ENCODE data around the gene SMKR1. TPM values are rescaled to one million over a fixed set of nuclear protein-coding genes. Genes with fewer than 3 reads are reported as not detected.

The SMKR1 gene
- total RNA-seq, 1 donor from 2014 or later: 0.56 TPM

DNA sequence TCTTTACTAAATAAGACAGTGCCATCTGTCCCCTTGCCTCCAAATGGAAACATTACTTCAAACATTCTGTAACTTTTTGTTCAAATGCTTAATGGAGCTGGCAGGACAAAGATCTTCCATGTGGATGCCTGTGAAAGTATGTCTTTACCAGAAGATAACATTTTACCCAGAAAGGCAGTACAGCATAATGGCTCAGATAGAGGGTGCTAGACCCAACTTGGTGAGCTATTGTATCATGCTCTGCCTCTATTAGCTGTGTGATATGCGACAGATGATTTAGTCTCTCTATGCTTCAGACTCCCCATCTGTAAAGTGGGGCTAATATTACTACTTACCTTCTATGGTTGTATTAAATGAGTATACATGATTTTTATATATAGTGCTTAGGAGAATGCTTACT is 8.8 kb upstream of the SMKR1 start:
- no peak overlapping the region for H3K9ac ChIP-seq
- DNase-seq (ENCODE audit: low spot score): no peak
- H3K4me3 ChIP-seq: no peak overlapping the region
- no peak for TF ChIP-seq EZH2 (IDR thresholded peaks at IDR 0.05)
- TF ChIP-seq, protein P1, sequence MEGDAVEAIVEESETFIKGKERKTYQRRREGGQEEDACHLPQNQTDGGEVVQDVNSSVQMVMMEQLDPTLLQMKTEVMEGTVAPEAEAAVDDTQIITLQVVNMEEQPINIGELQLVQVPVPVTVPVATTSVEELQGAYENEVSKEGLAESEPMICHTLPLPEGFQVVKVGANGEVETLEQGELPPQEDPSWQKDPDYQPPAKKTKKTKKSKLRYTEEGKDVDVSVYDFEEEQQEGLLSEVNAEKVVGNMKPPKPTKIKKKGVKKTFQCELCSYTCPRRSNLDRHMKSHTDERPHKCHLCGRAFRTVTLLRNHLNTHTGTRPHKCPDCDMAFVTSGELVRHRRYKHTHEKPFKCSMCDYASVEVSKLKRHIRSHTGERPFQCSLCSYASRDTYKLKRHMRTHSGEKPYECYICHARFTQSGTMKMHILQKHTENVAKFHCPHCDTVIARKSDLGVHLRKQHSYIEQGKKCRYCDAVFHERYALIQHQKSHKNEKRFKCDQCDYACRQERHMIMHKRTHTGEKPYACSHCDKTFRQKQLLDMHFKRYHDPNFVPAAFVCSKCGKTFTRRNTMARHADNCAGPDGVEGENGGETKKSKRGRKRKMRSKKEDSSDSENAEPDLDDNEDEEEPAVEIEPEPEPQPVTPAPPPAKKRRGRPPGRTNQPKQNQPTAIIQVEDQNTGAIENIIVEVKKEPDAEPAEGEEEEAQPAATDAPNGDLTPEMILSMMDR (IDR thresholded peaks at IDR 0.05): peak; percentile 6
- Mint-ChIP-seq H3K9me3 (no peaks in the 10 kb centered on the region), H3K27me3 (ENCODE audit: insufficient read depth, low read depth) (peaks cover 2% of the 10 kb centered on the region), H3K36me3 (peaks cover 7% of the 10 kb centered on the region), H3K4me1 (no peaks in the 10 kb centered on the region), H3K4me3 (no peak overlapping the region), H3K27ac (no peak overlapping the region)
- H3F3A ChIP-seq (ENCODE audit: low read depth): no peaks in the 10 kb centered on the region
- H3K4me1 ChIP-seq: no peaks in the 10 kb centered on the region
- H2AFZ ChIP-seq (replicated peaks): no peak overlapping the region
- H3K79me2 ChIP-seq (ENCODE audit: low read depth): no peaks in the 10 kb centered on the region
- no peaks in the 10 kb centered on the region for H3K36me3 ChIP-seq
- no peaks in the 10 kb centered on the region for H3K27me3 ChIP-seq
- no peak overlapping the region for H3K27ac ChIP-seq
- no peaks in the 10 kb centered on the region for H3K9me3 ChIP-seq (ENCODE audit: low read depth)
- H3K4me2 ChIP-seq: no peak overlapping the region
- no peaks in the 10 kb centered on the region for H4K20me1 ChIP-seq (ENCODE audit: low read depth)

DNA sequence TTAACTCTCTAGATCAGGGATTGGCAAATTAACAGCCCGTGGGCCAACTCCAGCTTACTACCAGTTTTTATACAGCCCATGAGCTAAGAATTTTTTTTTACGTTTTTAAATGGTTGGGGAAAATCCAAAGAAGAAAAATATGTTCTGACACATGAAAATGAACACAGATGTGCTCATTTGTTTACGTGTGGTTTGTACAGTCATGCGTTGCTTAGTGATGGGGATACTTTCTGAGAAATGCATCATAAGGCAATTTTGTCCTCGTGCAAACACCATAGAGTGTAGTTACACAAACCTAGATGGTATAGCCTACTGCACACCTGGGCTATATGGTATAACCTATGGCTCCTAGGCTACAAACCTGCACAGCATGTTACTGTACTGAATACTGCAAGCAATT is 8.3 kb upstream of the SMKR1 start:
- H3K27ac ChIP-seq: no peak overlapping the region
- Mint-ChIP-seq H3K4me1 (no peaks in the 10 kb centered on the region), H3K27me3 (ENCODE audit: insufficient read depth, low read depth) (peaks cover 2% of the 10 kb centered on the region), H3K27ac (no peak overlapping the region), H3K4me3 (no peak overlapping the region), H3K9me3 (no peaks in the 10 kb centered on the region), H3K36me3 (peaks cover 3% of the 10 kb centered on the region)
- H3K9me3 ChIP-seq (ENCODE audit: low read depth): no peaks in the 10 kb centered on the region
- no peaks in the 10 kb centered on the region for H3K27me3 ChIP-seq
- H3K4me3 ChIP-seq: no peak overlapping the region
- no peak overlapping the region for H3K4me2 ChIP-seq
- H3K9ac ChIP-seq: no peak overlapping the region
- H2AFZ ChIP-seq (replicated peaks): no peak overlapping the region
- TF ChIP-seq, protein P1 (IDR thresholded peaks at IDR 0.05): no peak
- TF ChIP-seq EZH2phosphoT487 (IDR thresholded peaks at IDR 0.05) (no peak), EZH2 (IDR thresholded peaks at IDR 0.05) (no peak)
- no peaks in the 10 kb centered on the region for H3F3A ChIP-seq (ENCODE audit: low read depth)
- no peaks in the 10 kb centered on the region for H3K4me1 ChIP-seq
- H4K20me1 ChIP-seq (ENCODE audit: low read depth): no peaks in the 10 kb centered on the region
- H3K36me3 ChIP-seq: no peaks in the 10 kb centered on the region
- H3K79me2 ChIP-seq (ENCODE audit: low read depth): no peaks in the 10 kb centered on the region
- no peak for DNase-seq (ENCODE audit: low spot score)

DNA sequence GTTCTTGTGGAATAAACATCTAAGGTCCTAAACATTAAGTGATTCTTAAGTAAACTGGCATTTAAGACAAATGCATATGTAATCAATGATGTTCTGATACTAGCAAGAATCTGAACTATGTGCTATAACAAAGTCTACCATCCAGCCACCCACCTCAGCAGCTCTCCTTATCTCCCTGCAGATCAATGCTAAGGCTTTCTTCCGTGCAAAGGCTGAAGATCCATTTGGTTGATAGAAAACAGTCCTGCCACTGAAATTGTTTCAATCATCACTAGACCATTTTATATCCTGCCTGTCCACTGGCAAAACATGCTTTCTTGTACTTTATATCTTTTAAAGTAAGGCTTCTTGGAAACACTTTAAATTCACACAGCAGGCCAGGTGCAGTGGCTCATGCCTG is 6.3 kb upstream of the SMKR1 start:
- peaks cover 9% of the 10 kb centered on the region for H3K27me3 ChIP-seq
- H3K27ac ChIP-seq: no peak overlapping the region
- TF ChIP-seq, protein P1 (IDR thresholded peaks at IDR 0.05): no peak
- no peak for TF ChIP-seq EZH2phosphoT487 (IDR thresholded peaks at IDR 0.05)
- TF ChIP-seq EZH2 (IDR thresholded peaks at IDR 0.05): no peak
- H4K20me1 ChIP-seq (ENCODE audit: low read depth): no peaks in the 10 kb centered on the region
- Mint-ChIP-seq H3K27ac (no peak overlapping the region), H3K4me1 (peaks cover 2% of the 10 kb centered on the region), H3K36me3 (no peaks in the 10 kb centered on the region), H3K9me3 (no peaks in the 10 kb centered on the region), H3K4me3 (no peak overlapping the region), H3K27me3 (ENCODE audit: insufficient read depth, low read depth) (peaks cover 4% of the 10 kb centered on the region)
- no peaks in the 10 kb centered on the region for H3K36me3 ChIP-seq
- no peak overlapping the region for H2AFZ ChIP-seq (replicated peaks)
- H3K4me2 ChIP-seq: no peak overlapping the region
- no peak for DNase-seq (ENCODE audit: low spot score)
- no peaks in the 10 kb centered on the region for H3K79me2 ChIP-seq (ENCODE audit: low read depth)
- H3K4me3 ChIP-seq: no peak overlapping the region
- H3K9me3 ChIP-seq (ENCODE audit: low read depth): no peaks in the 10 kb centered on the region
- H3K4me1 ChIP-seq: no peaks in the 10 kb centered on the region
- H3F3A ChIP-seq (ENCODE audit: low read depth): no peaks in the 10 kb centered on the region
- H3K9ac ChIP-seq: no peak overlapping the region
